Thymus (tissue), 11 donors: ENCODE measurements around the gene IGLL1. TPM values are rescaled to one million over a fixed set of nuclear protein-coding genes. Genes with fewer than 3 reads are reported as not detected.

Source experiments
- DNase-seq, 9 donors: peaks; one replicate each; pipeline ENCODE4 v3.0.0-alpha.2; 2013; ENCODE audit warnings: low spot score in 9 of 9, low read depth in 6 of 9, missing footprints in 1 of 9
- H3K27ac ChIP-seq, 2 donors: one replicate each; pipeline ENCODE4 v1.5.1; 2013; ENCODE audit warnings: control low read depth in 1 of 2, low read depth in 1 of 2, low read length in 1 of 2, mild to moderate bottlenecking in 1 of 2, moderate library complexity in 1 of 2
- H3K27me3 ChIP-seq, 2 donors: one replicate each; pipeline ENCODE4 v1.5.1; 2013; ENCODE audit warnings: low read length in 1 of 2; ENCODE audit not compliant: control insufficient read depth in 2 of 2, insufficient read depth in 1 of 2
- H3K36me3 ChIP-seq, 2 donors: one replicate each; pipeline ENCODE4 v1.5.1; 2013; ENCODE audit warnings: low read length in 1 of 2, mild to moderate bottlenecking in 1 of 2, moderate library complexity in 1 of 2; ENCODE audit not compliant: control insufficient read depth in 2 of 2, insufficient read depth in 2 of 2
- H3K4me1 ChIP-seq, 2 donors: one replicate each; pipeline ENCODE4 v1.5.1; 2013; ENCODE audit warnings: low read length in 2 of 2; ENCODE audit not compliant: control insufficient read depth in 2 of 2, insufficient read depth in 2 of 2
- H3K4me3 ChIP-seq, 2 donors: one replicate each; pipeline ENCODE4 v1.5.1; 2013; ENCODE audit warnings: low read length in 2 of 2, control low read depth in 1 of 2, mild to moderate bottlenecking in 1 of 2
- H3K9me3 ChIP-seq, 2 donors: one replicate each; pipeline ENCODE4 v1.5.1; 2013; ENCODE audit warnings: low read length in 1 of 2, mild to moderate bottlenecking in 1 of 2; ENCODE audit not compliant: control insufficient read depth in 2 of 2, insufficient read depth in 1 of 2
- WGBS: extraction: QIAGEN DNeasy Blood & Tissue Kit; methylation state at CpG from one replicate; pipeline ENCODE4 v1.1.7; 2013; 5-methylcytosine and 5-hydroxymethylcytosine counted together
- polyA plus RNA-seq: library from polyadenylated mRNA; stranded (reverse); fragments of 200-250 nt; gene quantifications from one replicate; pipeline ENCODE4 v1.2.3, GENCODE V29; 2013
- total RNA-seq: library from RNA; stranded (reverse); fragments of 120-200 nt; gene quantifications from one replicate; pipeline ENCODE4 v1.2.4, GENCODE V29; 2013
- donor health status: healthy.

Gene IGLL1
- total and polyA plus RNA-seq, 2 donors, result 3.5 to 78.6 TPM

GRCh38 chr22:23569716-23570115 is 10.4 kb downstream of the IGLL1 start:
- 98% methylated on average over 10 of the region's 10 CpGs for WGBS
- Histone ChIP-seq H3K36me3 (no peaks in the 10 kb centered on the region), H3K4me3 (no peak overlapping the region), H3K9me3 (peaks cover 0 to 6% of the 10 kb centered on the region in 2 donors), H3K4me1 (peaks cover 0 to 16% of the 10 kb centered on the region in 2 donors), H3K27me3 (peaks cover 5 to 32% of the 10 kb centered on the region in 2 donors), H3K27ac (no peak overlapping the region)
- DNase-seq, result no peak

- Histone ChIP-seq H3K36me3 (no peaks in the 10 kb centered on the region), H3K27ac (no peak overlapping the region), H3K9me3 (peaks cover 0 to 6% of the 10 kb centered on the region in 2 donors), H3K27me3 (peaks cover 5 to 34% of the 10 kb centered on the region in 2 donors), H3K4me1 (peaks cover 0 to 16% of the 10 kb centered on the region in 2 donors), H3K4me3 (no peak overlapping the region)
- 89% methylated on average over 8 of the region's 8 CpGs for WGBS
- DNase-seq, result no peak
Observed at GRCh38 chr22:23569291-23569690, 10.8 kb downstream of the IGLL1 start.

GRCh38 chr22:23566705-23567475 is 13.2 kb downstream of the IGLL1 start:
- H3K4me3 ChIP-seq, result peak overlapping the region in 1 of 2 donors; percentile 51
- H3K36me3 ChIP-seq, result no peaks in the 10 kb centered on the region
- H3K9me3 ChIP-seq, result peaks cover 0 to 8% of the 10 kb centered on the region in 2 donors
- no peak for DNase-seq
- WGBS, result 77% methylated on average over 37 of the region's 37 CpGs
- H3K27me3 ChIP-seq, result peaks cover 5 to 36% of the 10 kb centered on the region in 2 donors
- H3K27ac ChIP-seq, result no peak overlapping the region
- peaks cover 0 to 16% of the 10 kb centered on the region in 2 donors for H3K4me1 ChIP-seq

- Histone ChIP-seq H3K27ac (no peak overlapping the region), H3K4me1 (peaks cover 0 to 16% of the 10 kb centered on the region in 2 donors), H3K4me3 (peak overlapping the region; percentile 32 to 51), H3K9me3 (peaks cover 0 to 8% of the 10 kb centered on the region in 2 donors), H3K36me3 (no peaks in the 10 kb centered on the region), H3K27me3 (peaks cover 5 to 36% of the 10 kb centered on the region in 2 donors)
- DNase-seq, result no peak
- 1% methylated on average over 73 of the region's 73 CpGs for WGBS
Observed at GRCh38 chr22:23565915-23566704, 14.0 kb downstream of the IGLL1 start.

GRCh38 chr22:23565305-23565914 is 14.7 kb downstream of the IGLL1 start:
- 5% methylated on average over 11 of the region's 11 CpGs for WGBS
- H3K27me3 ChIP-seq, result peaks cover 5 to 36% of the 10 kb centered on the region in 2 donors
- peaks cover 0 to 10% of the 10 kb centered on the region in 2 donors for H3K4me1 ChIP-seq
- no peak overlapping the region for H3K27ac ChIP-seq
- DNase-seq, result peak in 1 of 9 donors; percentile 28
- H3K4me3 ChIP-seq, result peak overlapping the region; percentile 32 to 51
- no peaks in the 10 kb centered on the region for H3K36me3 ChIP-seq
- H3K9me3 ChIP-seq, result peaks cover 0 to 8% of the 10 kb centered on the region in 2 donors

GRCh38 chr22:23564276-23564675 is 15.8 kb downstream of the IGLL1 start:
- H3K27me3 ChIP-seq, result peaks cover 5 to 36% of the 10 kb centered on the region in 2 donors
- DNase-seq, result no peak
- H3K27ac ChIP-seq, result no peak overlapping the region
- WGBS, result 96% methylated on average over 7 of the region's 7 CpGs
- H3K36me3 ChIP-seq, result no peaks in the 10 kb centered on the region
- H3K4me3 ChIP-seq, result no peak overlapping the region
- H3K4me1 ChIP-seq, result peaks cover 0 to 10% of the 10 kb centered on the region in 2 donors
- H3K9me3 ChIP-seq, result peaks cover 0 to 8% of the 10 kb centered on the region in 2 donors

GRCh38 chr22:23563111-23563510 is 17.0 kb downstream of the IGLL1 start:
- no peak for DNase-seq
- H3K27ac ChIP-seq, result no peak overlapping the region
- H3K27me3 ChIP-seq, result peaks cover 5 to 36% of the 10 kb centered on the region in 2 donors
- WGBS, result 98% methylated on average over 9 of the region's 9 CpGs
- peaks cover 0 to 10% of the 10 kb centered on the region in 2 donors for H3K4me1 ChIP-seq
- H3K4me3 ChIP-seq, result no peak overlapping the region
- peaks cover 0 to 8% of the 10 kb centered on the region in 2 donors for H3K9me3 ChIP-seq
- no peaks in the 10 kb centered on the region for H3K36me3 ChIP-seq

- peaks cover 0 to 8% of the 10 kb centered on the region in 2 donors for H3K9me3 ChIP-seq
- H3K36me3 ChIP-seq, result no peaks in the 10 kb centered on the region
- H3K4me1 ChIP-seq, result peaks cover 0 to 10% of the 10 kb centered on the region in 2 donors
- 91% methylated on average over 4 of the region's 4 CpGs for WGBS
- no peak for DNase-seq
- H3K27me3 ChIP-seq, result peaks cover 5 to 28% of the 10 kb centered on the region in 2 donors
- no peak overlapping the region for H3K27ac ChIP-seq
- no peak overlapping the region for H3K4me3 ChIP-seq
Observed at GRCh38 chr22:23562186-23562585, 17.9 kb downstream of the IGLL1 start.
